ENCODE measurements around the gene ARHGAP4.

DNA sequence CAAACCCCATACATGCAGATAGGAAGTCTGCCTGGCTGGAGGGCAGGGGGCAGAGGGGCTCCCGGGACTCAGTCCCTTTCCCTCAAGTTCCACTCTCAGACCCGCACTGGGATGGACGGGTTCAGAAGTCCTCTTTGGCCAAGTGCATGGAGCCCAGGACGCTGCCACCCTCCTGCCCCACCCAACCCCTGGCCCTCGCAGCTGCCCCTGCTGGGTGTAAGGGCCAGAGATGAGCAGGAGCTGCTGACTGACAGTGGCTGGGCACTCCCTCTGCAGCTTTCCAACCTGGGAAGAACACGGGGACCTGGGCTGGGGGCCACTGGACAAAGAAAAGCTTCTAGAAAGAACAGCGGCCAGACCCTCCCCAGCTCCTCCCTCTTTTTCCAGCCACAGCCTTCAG is 43.5 kb downstream of the ARHGAP4 start:
- TF ChIP-seq, protein P1, sequence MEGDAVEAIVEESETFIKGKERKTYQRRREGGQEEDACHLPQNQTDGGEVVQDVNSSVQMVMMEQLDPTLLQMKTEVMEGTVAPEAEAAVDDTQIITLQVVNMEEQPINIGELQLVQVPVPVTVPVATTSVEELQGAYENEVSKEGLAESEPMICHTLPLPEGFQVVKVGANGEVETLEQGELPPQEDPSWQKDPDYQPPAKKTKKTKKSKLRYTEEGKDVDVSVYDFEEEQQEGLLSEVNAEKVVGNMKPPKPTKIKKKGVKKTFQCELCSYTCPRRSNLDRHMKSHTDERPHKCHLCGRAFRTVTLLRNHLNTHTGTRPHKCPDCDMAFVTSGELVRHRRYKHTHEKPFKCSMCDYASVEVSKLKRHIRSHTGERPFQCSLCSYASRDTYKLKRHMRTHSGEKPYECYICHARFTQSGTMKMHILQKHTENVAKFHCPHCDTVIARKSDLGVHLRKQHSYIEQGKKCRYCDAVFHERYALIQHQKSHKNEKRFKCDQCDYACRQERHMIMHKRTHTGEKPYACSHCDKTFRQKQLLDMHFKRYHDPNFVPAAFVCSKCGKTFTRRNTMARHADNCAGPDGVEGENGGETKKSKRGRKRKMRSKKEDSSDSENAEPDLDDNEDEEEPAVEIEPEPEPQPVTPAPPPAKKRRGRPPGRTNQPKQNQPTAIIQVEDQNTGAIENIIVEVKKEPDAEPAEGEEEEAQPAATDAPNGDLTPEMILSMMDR (IDR thresholded peaks at IDR 0.05; ENCODE audit: insufficient read depth, low read length), result no peak
- TF ChIP-seq GABPA (IDR thresholded peaks at IDR 0.05; ENCODE audit: low read depth) (no peak), POLR2AphosphoS5 (IDR thresholded peaks at IDR 0.05; ENCODE audit: low read depth) (no peak)
- TF ChIP-seq, protein P2, sequence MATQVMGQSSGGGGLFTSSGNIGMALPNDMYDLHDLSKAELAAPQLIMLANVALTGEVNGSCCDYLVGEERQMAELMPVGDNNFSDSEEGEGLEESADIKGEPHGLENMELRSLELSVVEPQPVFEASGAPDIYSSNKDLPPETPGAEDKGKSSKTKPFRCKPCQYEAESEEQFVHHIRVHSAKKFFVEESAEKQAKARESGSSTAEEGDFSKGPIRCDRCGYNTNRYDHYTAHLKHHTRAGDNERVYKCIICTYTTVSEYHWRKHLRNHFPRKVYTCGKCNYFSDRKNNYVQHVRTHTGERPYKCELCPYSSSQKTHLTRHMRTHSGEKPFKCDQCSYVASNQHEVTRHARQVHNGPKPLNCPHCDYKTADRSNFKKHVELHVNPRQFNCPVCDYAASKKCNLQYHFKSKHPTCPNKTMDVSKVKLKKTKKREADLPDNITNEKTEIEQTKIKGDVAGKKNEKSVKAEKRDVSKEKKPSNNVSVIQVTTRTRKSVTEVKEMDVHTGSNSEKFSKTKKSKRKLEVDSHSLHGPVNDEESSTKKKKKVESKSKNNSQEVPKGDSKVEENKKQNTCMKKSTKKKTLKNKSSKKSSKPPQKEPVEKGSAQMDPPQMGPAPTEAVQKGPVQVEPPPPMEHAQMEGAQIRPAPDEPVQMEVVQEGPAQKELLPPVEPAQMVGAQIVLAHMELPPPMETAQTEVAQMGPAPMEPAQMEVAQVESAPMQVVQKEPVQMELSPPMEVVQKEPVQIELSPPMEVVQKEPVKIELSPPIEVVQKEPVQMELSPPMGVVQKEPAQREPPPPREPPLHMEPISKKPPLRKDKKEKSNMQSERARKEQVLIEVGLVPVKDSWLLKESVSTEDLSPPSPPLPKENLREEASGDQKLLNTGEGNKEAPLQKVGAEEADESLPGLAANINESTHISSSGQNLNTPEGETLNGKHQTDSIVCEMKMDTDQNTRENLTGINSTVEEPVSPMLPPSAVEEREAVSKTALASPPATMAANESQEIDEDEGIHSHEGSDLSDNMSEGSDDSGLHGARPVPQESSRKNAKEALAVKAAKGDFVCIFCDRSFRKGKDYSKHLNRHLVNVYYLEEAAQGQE (IDR thresholded peaks at IDR 0.05; ENCODE audit: insufficient replicate concordance, low read depth), result no peak
